Measurements from ENCODE around the gene BTNL8. TPM values are rescaled to one million over a fixed set of nuclear protein-coding genes. Genes with fewer than 3 reads are reported as not detected.

The BTNL8 gene
- total and polyA plus RNA-seq, 4 donors, result 0.81 to 7.2 (median 2.1) TPM

- DNase-seq, result no peak
- H3K9me3 ChIP-seq (ENCODE audit: control insufficient read depth in 4 of 4, insufficient read depth in 3 of 4, low read length in 3 of 4), result peaks cover 0 to 1% (median 0%) of the 10 kb centered on the region in 4 donors
- no peak overlapping the region for H3K9ac ChIP-seq (ENCODE audit: insufficient read depth in 1 of 2, low read length in 2 of 2)
- no peak for ATAC-seq (ENCODE audit: insufficient read depth, low FRiP score)
- no peaks in the 10 kb centered on the region for H3K36me3 ChIP-seq (ENCODE audit: control insufficient read depth in 4 of 4, insufficient read depth in 4 of 4, low read length in 4 of 4)
- H3K4me1 ChIP-seq (ENCODE audit: control insufficient read depth in 5 of 5, insufficient read depth in 5 of 5, low read length in 5 of 5), result no peaks in the 10 kb centered on the region
- no peak overlapping the region for H3K4me3 ChIP-seq
- H3K27ac ChIP-seq (ENCODE audit: low read depth in 1 of 2, low read length in 1 of 2), result no peak overlapping the region
- no peak for TF ChIP-seq CTCF (IDR thresholded peaks at IDR 0.05; ENCODE audit: control extremely low read depth, extremely low read depth)
- peaks cover 0 to under 1% (median 0%) of the 10 kb centered on the region in 3 donors for H3K27me3 ChIP-seq (ENCODE audit: control insufficient read depth in 3 of 3, insufficient read depth in 3 of 3, low read length in 2 of 3)
- 91% methylated on average over 9 of the region's 9 CpGs for WGBS, 2 donors
Measured at GRCh38 chr5:180872419-180872818, 26.5 kb upstream of the BTNL8 start.

- no peak for TF ChIP-seq CTCF (IDR thresholded peaks at IDR 0.05; ENCODE audit: control extremely low read depth, extremely low read depth)
- Histone ChIP-seq H3K4me3 (no peak overlapping the region), H3K9ac (ENCODE audit: insufficient read depth in 1 of 2, low read length in 2 of 2) (no peak overlapping the region), H3K27me3 (ENCODE audit: control insufficient read depth in 3 of 3, insufficient read depth in 3 of 3, low read length in 2 of 3) (no peaks in the 10 kb centered on the region), H3K9me3 (ENCODE audit: control insufficient read depth in 4 of 4, insufficient read depth in 3 of 4, low read length in 3 of 4) (peaks cover 0 to 1% (median 0%) of the 10 kb centered on the region in 4 donors), H3K27ac (ENCODE audit: low read depth in 1 of 2, low read length in 1 of 2) (peak overlapping the region in 1 of 2 donors; percentile 67), H3K4me1 (ENCODE audit: control insufficient read depth in 5 of 5, insufficient read depth in 5 of 5, low read length in 5 of 5) (no peaks in the 10 kb centered on the region), H3K36me3 (ENCODE audit: control insufficient read depth in 4 of 4, insufficient read depth in 4 of 4, low read length in 4 of 4) (no peaks in the 10 kb centered on the region)
- no peak for DNase-seq
- peak; percentile 66 for ATAC-seq (ENCODE audit: insufficient read depth, low FRiP score)
- WGBS, 2 donors, result 63 to 65% methylated on average over 13 of the region's 13 CpGs
Measured at GRCh38 chr5:180873615-180874520, 25.1 kb upstream of the BTNL8 start.

- no peaks in the 10 kb centered on the region for H3K27me3 ChIP-seq (ENCODE audit: control insufficient read depth in 3 of 3, insufficient read depth in 3 of 3, low read length in 2 of 3)
- no peak overlapping the region for H3K27ac ChIP-seq (ENCODE audit: low read depth in 1 of 2, low read length in 1 of 2)
- peaks cover 0 to 1% (median 0%) of the 10 kb centered on the region in 4 donors for H3K9me3 ChIP-seq (ENCODE audit: control insufficient read depth in 4 of 4, insufficient read depth in 3 of 4, low read length in 3 of 4)
- WGBS, 2 donors, result 77 to 93% methylated on average over 12 of the region's 12 CpGs
- DNase-seq, result no peak
- no peak for TF ChIP-seq CTCF (IDR thresholded peaks at IDR 0.05; ENCODE audit: control extremely low read depth, extremely low read depth)
- ATAC-seq (ENCODE audit: insufficient read depth, low FRiP score), result no peak
- H3K4me1 ChIP-seq (ENCODE audit: control insufficient read depth in 5 of 5, insufficient read depth in 5 of 5, low read length in 5 of 5), result no peaks in the 10 kb centered on the region
- H3K4me3 ChIP-seq, result no peak overlapping the region
- H3K9ac ChIP-seq (ENCODE audit: insufficient read depth in 1 of 2, low read length in 2 of 2), result no peak overlapping the region
- no peaks in the 10 kb centered on the region for H3K36me3 ChIP-seq (ENCODE audit: control insufficient read depth in 4 of 4, insufficient read depth in 4 of 4, low read length in 4 of 4)
Measured at GRCh38 chr5:180874804-180875582, 24.0 kb upstream of the BTNL8 start.
